Right lobe of liver (tissue), 6 donors: ENCODE results near the gene FAM13A. TPM values are rescaled to one million over a fixed set of nuclear protein-coding genes. Genes with fewer than 3 reads are reported as not detected.

ENCODE experiments used
- ATAC-seq, 4 donors: fragments of 200-7000 bp; cut with Tn5 transposase; one replicate each; pipeline ENCODE4 v1.9.1; 2020; ENCODE audit warnings: mild to moderate bottlenecking in 4 of 4, moderate library complexity in 4 of 4
- DNase-seq, 3 donors: peaks; one replicate each; pipeline ENCODE4 v3.0.0-alpha.2; 2020
- H3K27ac ChIP-seq, 3 donors: fragments of 200-600 bp; one replicate each; pipeline ENCODE4 v1.8.0; 2022
- H3K27me3 ChIP-seq, 2 donors: fragments of 200-600 bp; one replicate each; pipeline ENCODE4 v1.8.0; 2022
- H3K36me3 ChIP-seq, 4 donors: fragments of 200-600 bp; sonication (generic) in 1 of 4; one replicate each; pipeline versions ENCODE4 v1.5.1 to v1.8.0; 2017 to 2022; ENCODE audit warnings: control low read depth in 1 of 4
- H3K4me1 ChIP-seq, 4 donors: fragments of 200-600 bp; sonication (generic) in 1 of 4; one replicate each; pipeline versions ENCODE4 v1.5.1 to v1.8.0; 2017 to 2022; ENCODE audit warnings: control low read depth in 1 of 4
- H3K4me3 ChIP-seq, 3 donors: fragments of 200-600 bp; one replicate each; pipeline ENCODE4 v1.8.0; 2022
- H3K9me3 ChIP-seq, 4 donors: fragments of 200-600 bp; sonication (generic) in 1 of 4; one replicate each; pipeline versions ENCODE4 v1.5.1 to v1.8.0; 2017 to 2022; ENCODE audit warnings: control low read depth in 1 of 4
- POLR2A ChIP-seq: fragments of 450-650 bp; IDR thresholded peaks from one replicate; pipeline ENCODE4 v1.6.1; 2017; ENCODE audit warnings: antibody characterized with exemption, mild to moderate bottlenecking
- WGBS: methylation state at CpG from one replicate; pipeline ENCODE4 v1.1.6; 2018; ENCODE audit warnings: low coverage, low lambda C conversion rate; ENCODE audit not compliant: insufficient coverage; ENCODE audit errors: missing lambda C conversion rate; 5-methylcytosine and 5-hydroxymethylcytosine counted together
- intact Hi-C, 2 donors: fragments of 100-400 bp; cut with DNase I; formaldehyde crosslinking; loops; one replicate each; pipeline versions ENCODE4 v1.11.2 to v1.14.1; 2022
- total RNA-seq, 6 experiments: library from RNA; depleted of rRNA in 2 of 6; stranded (reverse); fragments of >200 nt in 2 of 6; fragmentation: NEBNext Ultra II Directional in 3 of 6; extraction: Animal tissue kit (Norgen Biotek cat#: 25700) in 3 of 6; gene quantifications; one replicate each; pipeline versions ENCODE4 v1.1.0 to v1.2.4, GENCODE V29; 2016 to 2023
- TF ChIP-seq, protein P1 (sequence below), 4 donors: fragments of 200-600 bp in 3 of 4; fragments of 450-650 bp in 1 of 4; IDR thresholded peaks; one replicate each; pipeline versions ENCODE4 v1.5.1 to v1.8.0; 2016 to 2022; ENCODE audit warnings: antibody characterized with exemption in 4 of 4, mild to moderate bottlenecking in 2 of 4
- donor health status: DM: no; HTN: yes; CAD: no.
- donor health status: DM: no; HTN: no; CAD: no.
- donor health status: DM: no; HTN: no; CAD: no.
- donor health status: DM: no; HTN: yes; CAD: no.
- donor health status: DM: no; HTN: yes; CAD: no.

The FAM13A gene
- total RNA-seq, 6 experiments from 2014 or later: 28.3 to 82.5 (median 51.7) TPM

DNA sequence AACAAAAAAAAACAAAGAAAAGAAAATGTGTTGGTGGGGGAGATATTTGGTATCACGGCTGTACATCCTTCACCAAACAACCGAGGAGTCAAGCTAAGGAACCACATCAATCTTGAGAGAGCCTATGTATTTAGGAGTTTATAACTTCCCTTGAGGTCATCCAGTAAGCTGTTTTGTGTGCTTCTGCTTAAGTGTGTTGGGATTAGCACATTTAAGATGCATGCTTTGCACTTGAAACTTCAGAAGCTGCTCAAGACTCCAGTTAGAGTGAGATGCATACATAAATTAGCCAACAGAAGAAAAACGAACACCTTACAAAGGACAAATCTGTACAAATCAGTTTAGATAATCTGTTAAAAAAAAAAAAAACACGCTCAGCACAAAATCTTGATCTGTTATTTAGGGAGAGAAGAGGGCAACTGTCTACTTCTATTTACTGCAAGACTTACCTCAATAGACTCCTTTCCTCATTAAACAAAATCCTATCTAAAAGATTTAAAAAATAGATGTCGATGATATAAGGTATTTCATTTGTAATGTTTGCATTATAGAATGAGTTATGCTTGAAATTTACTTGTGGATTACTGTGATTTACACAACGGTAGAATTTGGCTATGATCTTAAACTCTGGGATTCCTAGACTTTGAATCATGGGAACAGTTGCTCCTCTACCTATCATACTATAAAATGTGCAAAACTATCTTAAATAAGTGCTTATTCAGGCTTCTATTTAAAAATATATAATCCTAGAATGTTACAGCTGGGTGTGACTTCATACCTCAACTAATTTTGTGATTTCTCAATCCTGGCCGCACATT lies 305.5 kb downstream of the FAM13A start:
- peak overlapping the region in 2 of 3 donors; percentile 72 to 82 for H3K27ac ChIP-seq
- H3K4me3 ChIP-seq: no peak overlapping the region
- peaks cover 0 to 53% (median 27%) of the 10 kb centered on the region in 4 donors for H3K4me1 ChIP-seq
- ATAC-seq: no peak
- intact Hi-C loops: no loop called here
- H3K27me3 ChIP-seq: no peaks in the 10 kb centered on the region
- no peaks in the 10 kb centered on the region for H3K9me3 ChIP-seq
- TF ChIP-seq POLR2A: no peak
- H3K36me3 ChIP-seq: peaks cover 0 to 26% (median 2%) of the 10 kb centered on the region in 4 donors
- WGBS: 39% methylated on average over 6 of the region's 7 CpGs
- DNase-seq: no peak

DNA sequence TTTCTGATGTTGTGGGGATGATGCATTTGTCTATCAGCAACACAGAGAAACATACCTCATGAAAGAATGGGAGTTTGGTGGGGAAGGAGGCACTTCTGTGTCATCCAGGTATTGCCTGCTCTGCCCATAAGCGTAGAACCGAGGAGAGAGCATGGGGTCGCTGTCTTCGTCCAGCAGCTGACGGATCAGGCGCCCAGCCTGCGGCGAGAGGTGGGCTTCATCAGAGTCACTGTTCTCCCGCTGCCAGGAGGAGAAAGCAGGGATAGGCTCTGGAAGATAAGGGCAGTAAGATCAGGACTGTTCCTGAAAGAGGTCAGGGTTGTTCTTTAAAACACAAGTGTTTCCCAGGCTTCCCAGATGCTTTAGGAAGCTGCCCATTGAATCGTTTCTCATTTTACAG lies 306.6 kb downstream of the FAM13A start:
- TF ChIP-seq POLR2A: no peak
- TF ChIP-seq, protein P1, sequence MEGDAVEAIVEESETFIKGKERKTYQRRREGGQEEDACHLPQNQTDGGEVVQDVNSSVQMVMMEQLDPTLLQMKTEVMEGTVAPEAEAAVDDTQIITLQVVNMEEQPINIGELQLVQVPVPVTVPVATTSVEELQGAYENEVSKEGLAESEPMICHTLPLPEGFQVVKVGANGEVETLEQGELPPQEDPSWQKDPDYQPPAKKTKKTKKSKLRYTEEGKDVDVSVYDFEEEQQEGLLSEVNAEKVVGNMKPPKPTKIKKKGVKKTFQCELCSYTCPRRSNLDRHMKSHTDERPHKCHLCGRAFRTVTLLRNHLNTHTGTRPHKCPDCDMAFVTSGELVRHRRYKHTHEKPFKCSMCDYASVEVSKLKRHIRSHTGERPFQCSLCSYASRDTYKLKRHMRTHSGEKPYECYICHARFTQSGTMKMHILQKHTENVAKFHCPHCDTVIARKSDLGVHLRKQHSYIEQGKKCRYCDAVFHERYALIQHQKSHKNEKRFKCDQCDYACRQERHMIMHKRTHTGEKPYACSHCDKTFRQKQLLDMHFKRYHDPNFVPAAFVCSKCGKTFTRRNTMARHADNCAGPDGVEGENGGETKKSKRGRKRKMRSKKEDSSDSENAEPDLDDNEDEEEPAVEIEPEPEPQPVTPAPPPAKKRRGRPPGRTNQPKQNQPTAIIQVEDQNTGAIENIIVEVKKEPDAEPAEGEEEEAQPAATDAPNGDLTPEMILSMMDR (IDR thresholded peaks at IDR 0.05): no peak
- DNase-seq (no peak), ATAC-seq (no peak)
- Histone ChIP-seq H3K36me3 (peaks cover 0 to 26% (median 2%) of the 10 kb centered on the region in 4 donors), H3K4me1 (peaks cover 0 to 55% (median 29%) of the 10 kb centered on the region in 4 donors), H3K27ac (no peak overlapping the region), H3K9me3 (no peaks in the 10 kb centered on the region), H3K4me3 (no peak overlapping the region), H3K27me3 (no peaks in the 10 kb centered on the region)
- intact Hi-C loops: no loop called here
- 96% methylated on average over 5 of the region's 10 CpGs for WGBS

DNA sequence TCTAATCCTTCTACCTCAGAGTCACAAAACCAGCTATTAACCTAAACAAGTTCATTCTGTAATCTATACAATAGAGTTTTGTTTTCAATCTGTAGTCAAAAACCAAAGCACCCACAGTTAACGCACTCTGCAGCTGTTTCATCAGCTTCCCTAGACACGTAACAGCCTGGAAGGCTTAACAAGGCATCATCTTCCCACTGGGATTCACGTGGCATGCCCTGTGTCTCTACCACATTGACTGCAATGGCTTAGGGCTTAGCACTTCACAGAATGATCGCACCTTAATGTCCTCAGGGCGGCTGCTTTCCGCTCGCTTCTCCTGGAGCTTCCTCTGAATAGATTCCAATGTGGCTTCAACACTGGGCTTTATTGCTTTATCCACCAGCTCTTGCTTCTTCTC lies 309.6 kb downstream of the FAM13A start:
- Histone ChIP-seq H3K9me3 (no peaks in the 10 kb centered on the region), H3K27me3 (no peaks in the 10 kb centered on the region), H3K4me1 (peaks cover 0 to 39% (median 19%) of the 10 kb centered on the region in 4 donors), H3K27ac (no peak overlapping the region), H3K36me3 (peaks cover 0 to 26% (median 2%) of the 10 kb centered on the region in 4 donors), H3K4me3 (no peak overlapping the region)
- no peak for DNase-seq
- intact Hi-C loops: no loop called here
- ATAC-seq: no peak
- TF ChIP-seq, protein P1 (IDR thresholded peaks at IDR 0.05): no peak
- TF ChIP-seq POLR2A: no peak
- WGBS: 95% methylated on average over 7 of the region's 7 CpGs

DNA sequence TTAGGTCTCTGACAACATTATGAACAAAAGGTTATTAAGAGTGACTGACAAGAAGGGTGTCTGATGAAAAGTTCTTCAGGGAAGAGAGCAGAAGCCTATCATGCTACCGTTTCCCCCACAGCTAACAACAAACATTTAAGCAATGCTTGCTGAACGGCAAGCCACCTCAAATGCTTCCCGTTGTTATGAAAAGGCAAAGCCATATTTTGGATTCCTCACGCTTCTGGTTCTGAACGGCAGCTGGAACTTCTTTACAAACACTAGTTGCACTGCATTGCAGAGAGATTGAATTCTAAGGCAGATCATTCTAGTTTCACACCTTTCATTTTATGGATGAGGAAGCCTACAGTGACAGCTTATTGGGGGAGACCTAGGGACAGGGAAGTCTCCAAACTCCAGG lies 310.8 kb downstream of the FAM13A start:
- peak overlapping the region in 2 of 3 donors; percentile 45 for H3K27ac ChIP-seq
- ATAC-seq: peak in 3 of 4 donors; percentile 19 to 21 (median 19)
- DNase-seq: no peak
- peaks cover 0 to 26% (median 2%) of the 10 kb centered on the region in 4 donors for H3K36me3 ChIP-seq
- no peaks in the 10 kb centered on the region for H3K9me3 ChIP-seq
- no peak overlapping the region for H3K4me3 ChIP-seq
- TF ChIP-seq, protein P1 (IDR thresholded peaks at IDR 0.05): no peak
- no peak for TF ChIP-seq POLR2A
- intact Hi-C loops: no loop called here
- no peaks in the 10 kb centered on the region for H3K27me3 ChIP-seq
- H3K4me1 ChIP-seq: peaks cover 0 to 29% (median 14%) of the 10 kb centered on the region in 4 donors
- WGBS: 38% methylated on average over 5 of the region's 5 CpGs

DNA sequence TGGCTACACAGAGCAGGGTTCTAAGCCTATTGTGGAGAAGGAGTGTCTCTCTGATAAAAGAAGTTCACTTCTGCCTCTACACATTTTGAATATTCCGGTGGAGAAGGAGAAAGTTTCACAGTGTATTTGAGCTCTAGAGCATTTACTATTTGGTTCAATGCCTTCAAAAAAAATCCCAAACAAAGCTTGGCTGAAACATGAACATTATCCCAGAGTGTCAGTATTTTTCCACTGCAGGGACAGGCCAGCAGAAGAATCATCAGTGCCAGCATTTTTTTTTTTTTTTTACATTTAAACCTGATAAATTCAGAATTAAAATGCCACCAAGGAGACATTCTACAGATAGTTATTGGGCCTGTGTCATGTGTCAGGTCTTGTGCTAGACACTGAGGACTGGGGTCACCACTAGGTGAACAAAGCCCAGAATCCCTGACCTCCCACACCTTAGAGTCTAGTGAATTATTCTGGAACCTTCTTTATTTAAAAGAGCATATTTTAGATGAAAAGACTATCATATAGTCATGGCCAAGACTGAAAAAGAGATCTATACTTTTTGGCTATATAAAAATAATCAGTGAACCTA lies 311.3 kb downstream of the FAM13A start:
- peaks cover 0 to 29% (median 12%) of the 10 kb centered on the region in 4 donors for H3K4me1 ChIP-seq
- H3K36me3 ChIP-seq: peaks cover 0 to 26% (median 2%) of the 10 kb centered on the region in 4 donors
- DNase-seq: no peak
- no peak overlapping the region for H3K4me3 ChIP-seq
- TF ChIP-seq, protein P1 (IDR thresholded peaks at IDR 0.05): no peak
- TF ChIP-seq POLR2A: no peak
- H3K9me3 ChIP-seq: no peaks in the 10 kb centered on the region
- intact Hi-C loops: no loop called here
- ATAC-seq: peak; percentile 40 to 78 (median 54)
- WGBS: 14% methylated on average over 1 of the region's 1 CpG
- H3K27me3 ChIP-seq: no peaks in the 10 kb centered on the region
- peak overlapping the region in 2 of 3 donors; percentile 45 for H3K27ac ChIP-seq
